GM12875 (cell line): ENCODE measurements around the gene KRTAP5-5.
"Not testable (repeated sequence)": the region's sequence is repeated elsewhere in the genome, so short reads cannot be mapped to it uniquely, and the experiment has no call there.

Experiments
- H3K4me3 ChIP-seq: one replicate; pipeline ENCODE4 v1.5.1; 2011; ENCODE audit warnings: low read depth, low read length, control low read depth
- CTCF ChIP-seq: IDR thresholded peaks from 2 replicates; pipeline ENCODE4 v1.5.1; 2011; ENCODE audit warnings: low read depth, mild to moderate bottlenecking, control low read depth, inconsistent platforms, low read length, moderate library complexity, borderline replicate concordance; ENCODE audit not compliant: insufficient read depth

KRTAP5-5 gene

GRCh38 chr11:1667906-1668305 is 38.3 kb downstream of the KRTAP5-5 start:
- TF ChIP-seq CTCF, result no peak
- H3K4me3 ChIP-seq, result no peak overlapping the region

GRCh38 chr11:1668911-1669473 is 39.4 kb downstream of the KRTAP5-5 start:
- TF ChIP-seq CTCF, result no peak
- no peak overlapping the region for H3K4me3 ChIP-seq

- no peak overlapping the region for H3K4me3 ChIP-seq
- TF ChIP-seq CTCF, result no peak
Measured at GRCh38 chr11:1669546-1670218, 40.1 kb downstream of the KRTAP5-5 start.

- not testable (repeated sequence) for H3K4me3 ChIP-seq
Measured at GRCh38 chr11:1670457-1670856, 40.9 kb downstream of the KRTAP5-5 start.

GRCh38 chr11:1670905-1671371 is 41.4 kb downstream of the KRTAP5-5 start:
- H3K4me3 ChIP-seq, result no peak overlapping the region
- TF ChIP-seq CTCF, result no peak

- no peak overlapping the region for H3K4me3 ChIP-seq
- TF ChIP-seq CTCF, result no peak
Measured at GRCh38 chr11:1671658-1672057, 42.1 kb downstream of the KRTAP5-5 start.

- H3K4me3 ChIP-seq, result no peak overlapping the region
- no peak for TF ChIP-seq CTCF
Measured at GRCh38 chr11:1672613-1673350, 43.2 kb downstream of the KRTAP5-5 start.
